GM19438 (cell line): ENCODE measurements around the gene KIF4A.

Source experiments
- ATAC-seq: cut with Tn5 transposase; IDR thresholded peaks from one replicate; pipeline ENCODE4 v1.9.1; 2021; ENCODE audit warnings: low read depth; ENCODE audit not compliant: unreplicated experiment

KIF4A gene

GRCh38 chrX:70437011-70437410 lies 147.1 kb downstream of the KIF4A start:
- no peak for ATAC-seq

- no peak for ATAC-seq
These were observed 148.2 kb downstream of the KIF4A start for GRCh38 chrX:70437921-70438665.

GRCh38 chrX:70439016-70439415 lies 149.1 kb downstream of the KIF4A start:
- no peak for ATAC-seq

- no peak for ATAC-seq
These were observed 152.3 kb downstream of the KIF4A start for GRCh38 chrX:70442224-70442623.

GRCh38 chrX:70444326-70444945 lies 154.5 kb downstream of the KIF4A start, which contains the start of gene DLG3:
TSS of gene DLG3 (plus strand) at chrX:70444835. CDS start at chrX:70445202, 367 bp downstream.
- no peak for ATAC-seq

- ATAC-seq: no peak
These were observed 155.2 kb downstream of the KIF4A start for GRCh38 chrX:70444946-70445656.

- no peak for ATAC-seq
These were observed 156.0 kb downstream of the KIF4A start for GRCh38 chrX:70445951-70446350.

GRCh38 chrX:70446380-70447350 lies 156.8 kb downstream of the KIF4A start:
- ATAC-seq: no peak

GRCh38 chrX:70449457-70449966 lies 159.6 kb downstream of the KIF4A start:
- ATAC-seq: no peak

GRCh38 chrX:70452143-70452733 lies 162.3 kb downstream of the KIF4A start:
- ATAC-seq: peak; percentile 36

- no peak for ATAC-seq
These were observed 163.2 kb downstream of the KIF4A start for GRCh38 chrX:70453024-70453618.

GRCh38 chrX:70454441-70455365 lies 164.8 kb downstream of the KIF4A start:
- ATAC-seq: peak; percentile 52

- ATAC-seq: no peak
These were observed 165.7 kb downstream of the KIF4A start for GRCh38 chrX:70455366-70456202.

GRCh38 chrX:70456256-70456655 lies 166.4 kb downstream of the KIF4A start:
- ATAC-seq: no peak

GRCh38 chrX:70461026-70461425 lies 171.1 kb downstream of the KIF4A start:
- no peak for ATAC-seq

- no peak for ATAC-seq
These were observed 174.1 kb downstream of the KIF4A start for GRCh38 chrX:70464051-70464450.

- ATAC-seq: no peak
These were observed 177.1 kb downstream of the KIF4A start for GRCh38 chrX:70466968-70467367.
